Adrenal gland (tissue), 12 donors: Measurements from ENCODE around the gene PARP3. TPM values are rescaled to one million over a fixed set of nuclear protein-coding genes. Genes with fewer than 3 reads are reported as not detected.

Source experiments
- DNase-seq, 7 donors: peaks; one replicate each; pipeline ENCODE4 v3.0.0-alpha.2; 2019 to 2020
- H3K27ac ChIP-seq, 5 donors: fragments of 200-600 bp; sonication (generic) in 4 of 5; 1 replicate in 3 of 5; 2 replicates in 2 of 5; pipeline versions ENCODE4 v1.5.1 to v1.8.0; 2016 to 2020; ENCODE audit warnings: mild to moderate bottlenecking in 1 of 5
- H3K27me3 ChIP-seq: fragments of 200-600 bp; 2 replicates; pipeline ENCODE4 v1.8.0; 2021
- H3K36me3 ChIP-seq, 2 donors: fragments of 200-600 bp; replicated peaks in 1 of 2; 1 replicate in 1 of 2; 2 replicates in 1 of 2; pipeline versions ENCODE4 v1.5.1 to v1.8.0; 2018 to 2022
- H3K4me1 ChIP-seq, 2 donors: fragments of 200-600 bp; replicated peaks in 1 of 2; 1 replicate in 1 of 2; 2 replicates in 1 of 2; pipeline versions ENCODE4 v1.5.1 to v1.8.0; 2018 to 2021
- H3K4me3 ChIP-seq, 4 donors: fragments of 200-600 bp; sonication (generic) in 3 of 4; one replicate each; pipeline ENCODE4 v1.5.1; 2016 to 2018
- H3K9me3 ChIP-seq, 3 donors: fragments of 200-600 bp; sonication (generic) in 1 of 3; replicated peaks in 1 of 3; 1 replicate in 2 of 3; 2 replicates in 1 of 3; pipeline versions ENCODE4 v1.5.1 to v1.8.0; 2016 to 2021
- POLR2A ChIP-seq, 2 donors: fragments of 450-650 bp; IDR thresholded peaks; one replicate each; pipeline ENCODE4 v1.6.1; 2017; ENCODE audit warnings: antibody characterized with exemption in 2 of 2, mild to moderate bottlenecking in 2 of 2, moderate library complexity in 1 of 2
- WGBS, 4 donors: extraction: QIAGEN DNeasy Blood & Tissue Kit in 2 of 4; methylation state at CpG; one replicate each; pipeline versions ENCODE4 v1.1.5 to v1.1.7; 2013 to 2017; 5-methylcytosine and 5-hydroxymethylcytosine counted together
- intact Hi-C, 2 donors: fragments of 100-400 bp; cut with DNase I; formaldehyde crosslinking; loops; one replicate each; pipeline versions ENCODE4 v1.14.1 to v1.15.0; 2022 to 2023
- polyA plus RNA-seq, 3 donors: library from polyadenylated mRNA; stranded (reverse); fragments of 200-250 nt in 2 of 3; fragments of 350-450 nt in 1 of 3; fragmentation: Illumina TruSeq in 1 of 3; extraction: RNeasy Lipid Tissue Mini Kit (QIAGEN cat#74804) in 1 of 3; gene quantifications; one replicate each; pipeline ENCODE4 v1.2.3, GENCODE V29; 2013 to 2014
- total RNA-seq, 9 donors: library from RNA; depleted of rRNA in 4 of 9; stranded (reverse); fragments of >200 nt in 4 of 9; fragments of 120-200 nt in 1 of 9; fragmentation: NEBNext Ultra II Directional in 1 of 9; extraction: Animal tissue kit (Norgen Biotek cat#: 25700) in 1 of 9; gene quantifications; one replicate each; pipeline versions ENCODE4 v1.1.0 to v1.2.4, GENCODE V29; 2013 to 2023
- TF ChIP-seq, protein P1 (sequence below), 6 experiments: fragments of 450-650 bp in 4 of 6; fragments of 200-600 bp in 2 of 6; sonication (generic) in 1 of 6; IDR thresholded peaks; 1 replicate in 5 of 6; 2 replicates in 1 of 6; pipeline versions ENCODE4 v1.5.1 to v1.8.0; 2016 to 2021; ENCODE audit warnings: antibody characterized with exemption in 6 of 6, mild to moderate bottlenecking in 2 of 6, moderate library complexity in 1 of 6
- donor health status: healthy with polysubstance abuse.
- donor health status: Bipolar disorder and iron deficiency.
- donor health status: DM: yes; HTN: yes; CAD: no.
- donor health status: DM: no; HTN: no; CAD: no.
- donor health status: DM: no; HTN: no; CAD: no.
- donor health status: DM: yes; HTN: yes; CAD: no.

Gene PARP3
- total and polyA plus RNA-seq, 12 donors, result 7.8 to 94.1 (median 60.4) TPM

DNA sequence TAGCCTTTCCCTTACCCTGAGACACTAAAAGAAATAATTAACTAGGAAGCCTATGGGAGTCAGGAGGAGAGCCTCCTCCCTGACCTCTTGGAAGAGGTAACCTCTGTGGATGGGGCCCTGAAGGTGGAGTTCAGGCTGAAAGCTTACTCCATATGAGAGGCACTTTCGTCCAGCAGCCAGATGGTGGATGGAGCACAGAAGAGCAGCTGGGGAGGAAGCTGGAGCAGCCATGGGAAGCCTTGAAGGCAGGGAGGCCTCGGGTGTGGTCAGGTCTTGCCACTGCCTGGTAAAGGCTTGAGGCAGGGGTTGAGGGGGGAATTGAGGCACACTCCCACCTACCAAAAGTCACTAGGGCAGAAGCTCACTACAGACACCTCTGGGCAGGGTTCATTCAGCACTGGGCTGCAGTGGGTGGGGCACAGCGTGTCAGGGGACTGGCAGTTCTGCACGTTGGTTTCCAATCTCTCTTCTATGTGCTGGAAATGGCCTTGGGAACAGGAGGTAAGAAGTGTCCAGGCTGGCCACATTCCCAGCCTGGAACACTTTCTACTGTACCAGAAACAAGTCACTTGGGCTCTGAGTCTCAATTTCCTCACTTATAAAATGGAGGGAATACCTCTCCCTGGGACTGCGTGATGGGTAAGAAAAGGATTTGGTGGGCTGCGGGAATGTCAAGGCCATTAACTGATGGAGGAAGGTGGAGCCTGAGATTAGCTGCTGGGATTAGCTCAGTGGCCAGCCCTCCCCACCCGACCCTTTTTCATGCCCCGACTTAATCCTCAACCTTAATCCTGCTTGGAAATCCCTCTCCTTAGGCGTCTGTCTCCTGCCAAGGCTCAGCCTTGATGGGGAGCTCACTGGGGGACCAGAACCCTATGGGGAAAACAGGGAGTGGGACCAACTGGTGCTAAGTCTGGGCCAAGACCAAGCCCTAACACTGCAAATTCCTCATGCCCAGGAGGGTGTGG, 19.7 kb downstream of the PARP3 start:
- no peak overlapping the region for H3K27ac ChIP-seq
- intact Hi-C loops, result no loop called here
- peaks cover 0 to 8% of the 10 kb centered on the region in 2 donors for H3K36me3 ChIP-seq
- H3K27me3 ChIP-seq, result no peaks in the 10 kb centered on the region
- TF ChIP-seq, protein P1, sequence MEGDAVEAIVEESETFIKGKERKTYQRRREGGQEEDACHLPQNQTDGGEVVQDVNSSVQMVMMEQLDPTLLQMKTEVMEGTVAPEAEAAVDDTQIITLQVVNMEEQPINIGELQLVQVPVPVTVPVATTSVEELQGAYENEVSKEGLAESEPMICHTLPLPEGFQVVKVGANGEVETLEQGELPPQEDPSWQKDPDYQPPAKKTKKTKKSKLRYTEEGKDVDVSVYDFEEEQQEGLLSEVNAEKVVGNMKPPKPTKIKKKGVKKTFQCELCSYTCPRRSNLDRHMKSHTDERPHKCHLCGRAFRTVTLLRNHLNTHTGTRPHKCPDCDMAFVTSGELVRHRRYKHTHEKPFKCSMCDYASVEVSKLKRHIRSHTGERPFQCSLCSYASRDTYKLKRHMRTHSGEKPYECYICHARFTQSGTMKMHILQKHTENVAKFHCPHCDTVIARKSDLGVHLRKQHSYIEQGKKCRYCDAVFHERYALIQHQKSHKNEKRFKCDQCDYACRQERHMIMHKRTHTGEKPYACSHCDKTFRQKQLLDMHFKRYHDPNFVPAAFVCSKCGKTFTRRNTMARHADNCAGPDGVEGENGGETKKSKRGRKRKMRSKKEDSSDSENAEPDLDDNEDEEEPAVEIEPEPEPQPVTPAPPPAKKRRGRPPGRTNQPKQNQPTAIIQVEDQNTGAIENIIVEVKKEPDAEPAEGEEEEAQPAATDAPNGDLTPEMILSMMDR (IDR thresholded peaks at IDR 0.05), result no peak
- TF ChIP-seq POLR2A (IDR thresholded peaks at IDR 0.05), result no peak
- no peak overlapping the region for H3K4me3 ChIP-seq
- H3K4me1 ChIP-seq, result peaks cover 4 to 12% of the 10 kb centered on the region in 2 donors
- DNase-seq, result peak in 4 of 7 donors; percentile 64 to 76 (median 73)
- H3K9me3 ChIP-seq, result no peaks in the 10 kb centered on the region
- 54 to 64% (median 58%) methylated on average over 7 to 9 of the region's 9 CpGs for WGBS, 4 donors

DNA sequence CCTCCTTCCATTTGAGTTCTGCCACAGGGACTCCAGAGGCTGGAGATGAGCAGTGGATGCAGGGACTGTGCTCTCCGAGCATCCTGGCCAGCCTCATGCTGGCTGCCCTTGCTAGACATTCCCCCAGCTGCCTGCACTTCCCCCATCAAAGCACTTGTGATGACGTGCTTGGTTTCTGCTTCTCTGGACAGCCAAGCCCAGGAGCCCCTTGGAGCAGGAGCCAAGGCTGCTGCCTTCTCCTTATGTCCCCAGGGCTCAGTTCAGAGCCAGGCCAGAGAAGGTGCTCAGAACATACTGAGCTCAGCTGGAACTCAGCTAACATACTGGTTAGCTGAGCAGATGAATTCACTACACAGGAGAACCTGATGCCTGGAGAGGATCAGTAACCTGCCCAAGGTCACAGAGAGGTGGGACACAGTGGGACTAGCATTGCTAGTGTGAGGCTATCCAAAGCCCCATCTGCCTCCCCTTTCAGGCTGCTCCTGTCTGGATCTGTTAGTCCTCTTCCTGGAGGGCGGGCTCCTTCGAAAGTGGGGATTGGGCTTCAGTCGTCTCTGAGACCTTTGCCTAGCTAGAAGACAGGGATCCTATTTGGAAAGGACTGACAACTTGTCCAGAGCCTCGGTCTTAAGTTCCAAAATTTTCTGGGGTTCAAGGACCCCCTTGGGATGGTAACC, 20.8 kb downstream of the PARP3 start:
- DNase-seq, result no peak
- peaks cover 0 to 5% of the 10 kb centered on the region in 2 donors for H3K36me3 ChIP-seq
- 56 to 86% (median 83%) methylated on average over 2 to 6 of the region's 6 CpGs for WGBS, 4 donors
- H3K27me3 ChIP-seq, result no peaks in the 10 kb centered on the region
- H3K9me3 ChIP-seq, result no peaks in the 10 kb centered on the region
- TF ChIP-seq, protein P1 (IDR thresholded peaks at IDR 0.05), result no peak
- TF ChIP-seq POLR2A (IDR thresholded peaks at IDR 0.05), result no peak
- intact Hi-C loops, result no loop called here
- peaks cover 10 to 14% of the 10 kb centered on the region in 2 donors for H3K4me1 ChIP-seq
- H3K4me3 ChIP-seq, result no peak overlapping the region
- no peak overlapping the region for H3K27ac ChIP-seq

DNA sequence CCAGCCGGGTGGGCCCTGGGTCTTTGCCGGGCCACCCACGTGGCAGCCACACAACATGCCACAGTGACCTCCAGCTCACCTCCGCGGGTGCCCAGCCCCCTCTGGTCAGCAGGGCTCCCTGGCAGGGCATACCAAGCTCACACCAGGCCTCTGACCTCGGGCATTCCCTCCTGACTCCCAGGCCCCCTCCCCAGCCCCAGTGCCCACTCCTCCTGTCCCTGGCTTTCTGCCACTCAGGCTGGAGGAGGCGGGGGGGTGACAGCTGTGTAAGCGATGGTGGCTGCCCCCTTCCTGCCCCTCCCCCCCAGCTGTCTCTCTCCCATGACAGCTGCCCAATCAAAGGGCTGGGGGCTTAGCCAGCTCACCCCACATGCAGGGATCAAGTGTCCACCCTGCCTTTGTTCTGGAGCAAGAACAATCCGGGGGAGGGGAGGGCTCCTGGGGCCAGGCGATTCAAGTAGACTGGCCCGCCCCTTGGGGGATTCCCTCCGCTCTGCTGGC, 21.8 kb downstream of the PARP3 start:
- no peak for DNase-seq
- Histone ChIP-seq H3K4me3 (no peak overlapping the region), H3K27me3 (no peaks in the 10 kb centered on the region), H3K9me3 (no peaks in the 10 kb centered on the region), H3K4me1 (peaks cover 11 to 22% of the 10 kb centered on the region in 2 donors), H3K27ac (no peak overlapping the region), H3K36me3 (peaks cover 0 to 5% of the 10 kb centered on the region in 2 donors)
- 70 to 77% (median 75%) methylated on average over 9 to 12 of the region's 12 CpGs for WGBS, 4 donors
- TF ChIP-seq, protein P1 (IDR thresholded peaks at IDR 0.05), result no peak
- intact Hi-C loops, result no loop called here

DNA sequence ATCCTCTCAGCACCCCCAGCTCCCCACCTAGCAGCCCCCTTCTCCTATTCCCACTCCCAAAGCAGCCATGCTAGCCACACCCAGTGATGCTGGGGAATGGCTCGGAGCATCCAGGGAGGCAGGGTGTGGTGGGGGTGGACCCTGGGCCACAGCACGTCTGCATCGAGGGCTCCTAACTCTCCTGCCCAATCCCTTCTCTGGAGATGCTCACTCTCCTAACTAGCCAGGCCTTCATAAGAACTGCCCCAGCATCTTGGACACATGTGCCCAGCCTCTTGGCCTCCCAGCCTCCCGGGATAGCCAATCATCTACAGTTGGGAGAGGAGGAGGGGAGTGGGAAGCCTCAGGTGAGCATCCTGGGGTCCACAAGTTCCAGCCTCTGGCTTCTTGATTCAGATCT, 22.4 kb downstream of the PARP3 start:
- Histone ChIP-seq H3K36me3 (peaks cover 0 to 5% of the 10 kb centered on the region in 2 donors), H3K27ac (no peak overlapping the region), H3K4me1 (peaks cover 11 to 22% of the 10 kb centered on the region in 2 donors), H3K9me3 (no peaks in the 10 kb centered on the region), H3K27me3 (no peaks in the 10 kb centered on the region), H3K4me3 (no peak overlapping the region)
- intact Hi-C loops, result no loop called here
- DNase-seq, result no peak
- 79 to 91% (median 84%) methylated on average over 3 to 4 of the region's 4 CpGs for WGBS, 4 donors
- no peak for TF ChIP-seq POLR2A (IDR thresholded peaks at IDR 0.05)
- TF ChIP-seq, protein P1 (IDR thresholded peaks at IDR 0.05), result no peak
